PFSK-1 (cell line): ENCODE results near the gene CTSW.

Source experiments
- FOXP2 ChIP-seq: optimal IDR thresholded peaks from 2 replicates; pipeline ENCODE3; 2011; ENCODE audit warnings: borderline replicate concordance, control low read depth, inconsistent platforms; ENCODE audit not compliant: insufficient read depth; ENCODE audit errors: extremely low read length, extremely low read depth
- POLR2AphosphoS5 ChIP-seq: IDR thresholded peaks from 2 replicates; pipeline ENCODE4 v1.6.1; 2012; ENCODE audit warnings: low read depth, mild to moderate bottlenecking, control low read depth, low read length, moderate library complexity
- REST ChIP-seq, 2 experiments: IDR thresholded peaks; 2 replicates each; pipeline versions ENCODE4 v1.6.1 to v1.8.0; 2011 to 2012; ENCODE audit warnings: low read depth in 2 of 2, low read length in 2 of 2, control low read depth in 1 of 2, inconsistent platforms in 1 of 2, mild to moderate bottlenecking in 1 of 2, moderate library complexity in 1 of 2; ENCODE audit not compliant: insufficient read depth in 1 of 2
- SIN3A ChIP-seq: IDR thresholded peaks from 2 replicates; pipeline ENCODE4 v1.6.1; 2012; ENCODE audit warnings: mild to moderate bottlenecking, low read length, moderate library complexity, borderline replicate concordance; ENCODE audit not compliant: insufficient read depth
- TAF1 ChIP-seq: IDR thresholded peaks from 2 replicates; pipeline ENCODE4 v1.6.1; 2012; ENCODE audit warnings: low read length, control low read depth, borderline replicate concordance; ENCODE audit not compliant: insufficient read depth

CTSW gene

GRCh38 chr11:65866509-65867283, 12.9 kb upstream of the CTSW start:
- TF ChIP-seq FOXP2 (no peak), SIN3A (no peak), TAF1 (no peak), REST (IDR thresholded peaks at IDR 0.05; ENCODE audit: insufficient read depth in 1 of 2, low read depth in 2 of 2, low read length in 2 of 2) (no peak), POLR2AphosphoS5 (no peak)

GRCh38 chr11:65867284-65868071, 12.2 kb upstream of the CTSW start:
- no peak for TF ChIP-seq REST (IDR thresholded peaks at IDR 0.05; ENCODE audit: insufficient read depth in 1 of 2, low read depth in 2 of 2, low read length in 2 of 2)
- no peak for TF ChIP-seq SIN3A
- no peak for TF ChIP-seq POLR2AphosphoS5
- no peak for TF ChIP-seq FOXP2
- no peak for TF ChIP-seq TAF1

- TF ChIP-seq FOXP2, result no peak
- peak; percentile 45; the same call in 1 of the 2 replicates for TF ChIP-seq POLR2AphosphoS5
Measured at GRCh38 chr11:65868076-65868667, 11.5 kb upstream of the CTSW start.

GRCh38 chr11:65868907-65869306, 10.7 kb upstream of the CTSW start:
- no peak for TF ChIP-seq SIN3A
- TF ChIP-seq POLR2AphosphoS5, result peak; percentile 32; the same call in 1 of the 2 replicates
- no peak for TF ChIP-seq TAF1
- no peak for TF ChIP-seq REST (IDR thresholded peaks at IDR 0.05; ENCODE audit: insufficient read depth in 1 of 2, low read depth in 2 of 2, low read length in 2 of 2)
- no peak for TF ChIP-seq FOXP2

GRCh38 chr11:65869643-65870306, 9.9 kb upstream of the CTSW start:
- TF ChIP-seq POLR2AphosphoS5, result no peak; the same call in 1 of the 2 replicates
- TF ChIP-seq REST (IDR thresholded peaks at IDR 0.05; ENCODE audit: insufficient read depth in 1 of 2, low read depth in 2 of 2, low read length in 2 of 2), result no peak
- no peak for TF ChIP-seq FOXP2
